OCI-LY3 (cell line): ENCODE measurements around the gene NT5DC3.

ENCODE experiments used
- EZH2phosphoT487 ChIP-seq: fragments of 200-600 bp; shearing (Covaris generic); IDR thresholded peaks from 2 replicates; pipeline ENCODE4 v1.6.1; 2018; ENCODE audit warnings: antibody characterized with exemption, mixed run types, low read depth
- TF ChIP-seq, protein P1 (sequence below): fragments of 200-600, 300-600 bp; sonication (generic); IDR thresholded peaks from 2 replicates; pipeline ENCODE4 v1.5.1; 2014; ENCODE audit warnings: antibody characterized with exemption, low read length, low read depth

DNA sequence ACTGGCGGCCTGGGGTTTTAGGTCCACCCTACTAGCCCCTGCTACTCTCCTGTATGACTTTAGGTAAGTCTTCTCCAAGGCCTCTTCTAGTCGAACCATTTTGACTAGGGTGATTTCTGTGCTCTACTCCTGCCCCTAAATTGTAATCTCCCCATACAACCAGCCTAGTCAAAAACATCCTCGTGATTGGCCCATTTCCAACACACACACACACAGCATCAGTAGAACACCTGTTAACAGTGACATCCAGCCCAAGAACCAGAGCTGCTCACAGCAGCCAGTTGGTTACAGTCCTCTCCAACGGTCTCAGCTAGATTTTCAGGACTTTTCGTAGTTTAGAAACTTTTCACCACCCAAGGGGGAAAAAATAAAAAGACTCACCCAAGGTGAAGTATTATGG, 30.9 kb downstream of the NT5DC3 start:
- TF ChIP-seq, protein P1, sequence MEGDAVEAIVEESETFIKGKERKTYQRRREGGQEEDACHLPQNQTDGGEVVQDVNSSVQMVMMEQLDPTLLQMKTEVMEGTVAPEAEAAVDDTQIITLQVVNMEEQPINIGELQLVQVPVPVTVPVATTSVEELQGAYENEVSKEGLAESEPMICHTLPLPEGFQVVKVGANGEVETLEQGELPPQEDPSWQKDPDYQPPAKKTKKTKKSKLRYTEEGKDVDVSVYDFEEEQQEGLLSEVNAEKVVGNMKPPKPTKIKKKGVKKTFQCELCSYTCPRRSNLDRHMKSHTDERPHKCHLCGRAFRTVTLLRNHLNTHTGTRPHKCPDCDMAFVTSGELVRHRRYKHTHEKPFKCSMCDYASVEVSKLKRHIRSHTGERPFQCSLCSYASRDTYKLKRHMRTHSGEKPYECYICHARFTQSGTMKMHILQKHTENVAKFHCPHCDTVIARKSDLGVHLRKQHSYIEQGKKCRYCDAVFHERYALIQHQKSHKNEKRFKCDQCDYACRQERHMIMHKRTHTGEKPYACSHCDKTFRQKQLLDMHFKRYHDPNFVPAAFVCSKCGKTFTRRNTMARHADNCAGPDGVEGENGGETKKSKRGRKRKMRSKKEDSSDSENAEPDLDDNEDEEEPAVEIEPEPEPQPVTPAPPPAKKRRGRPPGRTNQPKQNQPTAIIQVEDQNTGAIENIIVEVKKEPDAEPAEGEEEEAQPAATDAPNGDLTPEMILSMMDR: no peak
- no peak for TF ChIP-seq EZH2phosphoT487
